ENCODE data around the gene DIDO1. TPM values are rescaled to one million over a fixed set of nuclear protein-coding genes. Genes with fewer than 3 reads are reported as not detected.

DIDO1 gene
- total and polyA plus RNA-seq, 2 of the 13 experiments (the other 11 are each of a cell fraction or from before 2014, with no cell fraction given) = 75.0 to 75.1 TPM

DNA sequence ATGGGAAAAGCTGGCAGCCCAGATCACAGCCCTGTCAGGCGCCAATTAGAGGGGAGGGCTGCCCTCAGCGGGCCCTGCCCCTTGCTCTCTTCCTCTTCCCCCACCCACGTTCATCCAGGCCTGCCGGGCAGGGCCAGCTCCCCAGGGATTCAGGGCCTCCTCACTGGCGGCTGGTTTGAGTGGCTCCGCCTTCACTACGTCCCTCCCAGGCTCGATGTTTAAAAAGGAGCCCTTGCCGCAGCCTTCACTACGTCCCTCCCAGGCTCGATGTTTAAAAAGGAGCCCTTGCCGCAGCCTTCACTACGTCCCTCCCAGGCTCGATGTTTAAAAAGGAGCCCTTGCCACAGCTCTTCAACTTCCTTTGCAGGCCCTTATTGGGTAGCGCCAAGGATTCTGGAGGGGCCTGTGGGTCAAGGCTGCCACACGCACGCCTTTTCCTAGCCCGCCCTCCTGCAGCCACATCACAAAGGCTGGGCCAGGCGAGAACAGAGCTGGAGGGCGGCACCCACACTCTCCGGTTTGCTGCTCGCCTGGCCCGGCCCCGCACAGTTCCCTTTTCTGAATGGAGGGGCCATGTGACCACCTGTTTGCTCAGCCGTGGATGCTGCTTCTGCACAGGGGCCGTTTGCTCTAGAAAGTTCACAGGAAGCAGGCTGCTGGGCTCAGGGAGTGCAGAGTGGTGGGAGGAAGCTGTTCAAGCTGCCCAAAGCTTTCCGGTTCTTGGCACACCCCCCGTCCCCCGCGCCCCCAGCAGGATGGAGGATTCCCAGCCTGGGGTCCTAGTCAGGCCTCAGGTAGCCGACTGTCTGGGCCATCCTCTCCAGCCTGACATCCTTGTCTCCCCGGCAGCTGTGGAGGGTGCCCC is 27.8 kb upstream of the DIDO1 start (continued):
- TF ChIP-seq ZNF639 (CRISPR knock-in tag; conservative IDR thresholded peaks at IDR 0.05) (no peak; the same call in 1 of the 2 replicates), ZSCAN21 (CRISPR knock-in tag; IDR thresholded peaks at IDR 0.05; ENCODE audit: borderline replicate concordance) (no peak; the same call in 1 of the 2 replicates), GPN1 (CRISPR knock-in tag; IDR thresholded peaks at IDR 0.05; ENCODE audit: borderline replicate concordance) (no peak), ZNF569 (CRISPR knock-in tag; IDR thresholded peaks at IDR 0.05; ENCODE audit: borderline replicate concordance) (peak; percentile 64; the same call in 1 of the 2 replicates), SNAPC2 (CRISPR knock-in tag; IDR thresholded peaks at IDR 0.05) (peak; percentile 98), TBX2 (CRISPR knock-in tag; IDR thresholded peaks at IDR 0.05; ENCODE audit: borderline replicate concordance) (peak; percentile 97), JARID2 (CRISPR knock-in tag; IDR thresholded peaks at IDR 0.05; ENCODE audit: insufficient replicate concordance) (peak; percentile 74), ZNF598 (CRISPR knock-in tag; IDR thresholded peaks at IDR 0.05; ENCODE audit: borderline replicate concordance) (0 out of 2 replicates have a peak, but pooled peaks have one; percentile 59), ZNF121 (CRISPR knock-in tag; IDR thresholded peaks at IDR 0.05) (0 out of 2 replicates have a peak, but pooled peaks have one; percentile 34), SAP130 (CRISPR knock-in tag; IDR thresholded peaks at IDR 0.05; ENCODE audit: low read depth) (peak; percentile 97), ZBTB10 (CRISPR knock-in tag; IDR thresholded peaks at IDR 0.05; ENCODE audit: borderline replicate concordance) (peak; percentile 92; the same call in 1 of the 2 replicates), FOXM1 (CRISPR knock-in tag; IDR thresholded peaks at IDR 0.05) (no peak), PITX1 (CRISPR knock-in tag; IDR thresholded peaks at IDR 0.05) (peak; percentile 73; the same call in 1 of the 2 replicates), ZNF776 (CRISPR knock-in tag; IDR thresholded peaks at IDR 0.05) (no peak; the same call in 1 of the 2 replicates), MEIS1 (CRISPR knock-in tag; IDR thresholded peaks at IDR 0.05; ENCODE audit: borderline replicate concordance) (no peak; the same call in 1 of the 2 replicates), ZNF883 (CRISPR knock-in tag; IDR thresholded peaks at IDR 0.05; ENCODE audit: not compliant biosample characterization) (peak; percentile 99), ZNF234 (CRISPR knock-in tag; conservative IDR thresholded peaks at IDR 0.05) (peak; percentile 99), PAX8 (CRISPR knock-in tag; IDR thresholded peaks at IDR 0.05; ENCODE audit: borderline replicate concordance) (peak; percentile 36; the same call in 1 of the 2 replicates), ZNF274 (CRISPR knock-in tag; IDR thresholded peaks at IDR 0.05) (peak; percentile 97), MAFK (conservative IDR thresholded peaks at IDR 0.05 in 1 of 2, IDR thresholded peaks at IDR 0.05 in 1 of 2; ENCODE audit: low read length in 2 of 2) (no peak)
- TF ChIP-seq, protein P1, sequence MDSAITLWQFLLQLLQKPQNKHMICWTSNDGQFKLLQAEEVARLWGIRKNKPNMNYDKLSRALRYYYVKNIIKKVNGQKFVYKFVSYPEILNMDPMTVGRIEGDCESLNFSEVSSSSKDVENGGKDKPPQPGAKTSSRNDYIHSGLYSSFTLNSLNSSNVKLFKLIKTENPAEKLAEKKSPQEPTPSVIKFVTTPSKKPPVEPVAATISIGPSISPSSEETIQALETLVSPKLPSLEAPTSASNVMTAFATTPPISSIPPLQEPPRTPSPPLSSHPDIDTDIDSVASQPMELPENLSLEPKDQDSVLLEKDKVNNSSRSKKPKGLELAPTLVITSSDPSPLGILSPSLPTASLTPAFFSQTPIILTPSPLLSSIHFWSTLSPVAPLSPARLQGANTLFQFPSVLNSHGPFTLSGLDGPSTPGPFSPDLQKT (CRISPR knock-in tag; IDR thresholded peaks at IDR 0.05; ENCODE audit: borderline replicate concordance) = no peak
- TF ChIP-seq, protein P2, sequence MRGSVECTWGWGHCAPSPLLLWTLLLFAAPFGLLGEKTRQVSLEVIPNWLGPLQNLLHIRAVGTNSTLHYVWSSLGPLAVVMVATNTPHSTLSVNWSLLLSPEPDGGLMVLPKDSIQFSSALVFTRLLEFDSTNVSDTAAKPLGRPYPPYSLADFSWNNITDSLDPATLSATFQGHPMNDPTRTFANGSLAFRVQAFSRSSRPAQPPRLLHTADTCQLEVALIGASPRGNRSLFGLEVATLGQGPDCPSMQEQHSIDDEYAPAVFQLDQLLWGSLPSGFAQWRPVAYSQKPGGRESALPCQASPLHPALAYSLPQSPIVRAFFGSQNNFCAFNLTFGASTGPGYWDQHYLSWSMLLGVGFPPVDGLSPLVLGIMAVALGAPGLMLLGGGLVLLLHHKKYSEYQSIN (CRISPR knock-in tag; IDR thresholded peaks at IDR 0.05; ENCODE audit: borderline replicate concordance) = no peak

All from HepG2 (cell line).